Endothelial cell of umbilical vein (primary cell): ENCODE results near the gene ENGASE. TPM values are rescaled to one million over a fixed set of nuclear protein-coding genes. Genes with fewer than 3 reads are reported as not detected.

ENCODE experiments used
- BruUV-seq: library from RNA; stranded (reverse); fragments of 400-500 nt; replicated peaks from 2 replicates; lab custom pipeline; 2021; lab: Mats Ljungman, UMichigan
- CTCF ChIA-PET: fragments of 300-600, 350-600 bp; sonication (Branson Sonifier 250); formaldehyde crosslinking; loops from one replicate; lab custom pipeline; 2021; ENCODE audit warnings: antibody characterized with exemption, inconsistent platforms; lab: Charles Lee
- POLR2A ChIA-PET: fragments of 300-600, 350-600 bp; sonication (Branson Sonifier 250); formaldehyde crosslinking; loops from one replicate; lab custom pipeline; 2021; ENCODE audit warnings: antibody characterized with exemption, inconsistent platforms; lab: Charles Lee
- DNase-seq: peaks from one replicate; pipeline ENCODE4 v3.0.0-alpha.2; 2011; ENCODE audit warnings: low read depth, low spot score
- FAIRE-seq: peaks from 2 replicates; lab custom pipeline; 2011; peaks lifted over from hg19 to GRCh38; lab: Jason Lieb, UNC
- H2AFZ ChIP-seq: 2 replicates; pipeline ENCODE4 v1.6.0; 2012; ENCODE audit warnings: low read depth, low read length, control low read depth, inconsistent platforms
- H3K27ac ChIP-seq: 2 replicates; pipeline ENCODE4 v1.5.1; 2011; ENCODE audit warnings: low read depth, mild to moderate bottlenecking, control low read depth, low read length, moderate library complexity; ENCODE audit not compliant: insufficient read depth
- H3K27me3 ChIP-seq, 2 experiments: 2 replicates each; pipeline versions ENCODE4 v1.6.0 to v1.6.1; 2011; ENCODE audit warnings: low read length in 2 of 2, mixed read lengths in 1 of 2; ENCODE audit not compliant: control insufficient read depth in 2 of 2, insufficient read depth in 2 of 2
- H3K36me3 ChIP-seq, 2 experiments: 2 replicates in 1 of 2; 3 replicates in 1 of 2; pipeline ENCODE4 v1.5.1; 2011; ENCODE audit warnings: low read length in 2 of 2, mild to moderate bottlenecking in 1 of 2, moderate library complexity in 1 of 2; ENCODE audit not compliant: control insufficient read depth in 2 of 2, insufficient read depth in 2 of 2; ENCODE audit errors: extremely low read depth in 1 of 2
- H3K4me1 ChIP-seq: 3 replicates; pipeline ENCODE4 v1.5.1; 2011; ENCODE audit warnings: mild to moderate bottlenecking, low read length; ENCODE audit not compliant: control insufficient read depth, insufficient read depth; ENCODE audit errors: extremely low read depth
- H3K4me2 ChIP-seq: 2 replicates; pipeline ENCODE4 v1.6.1; 2011; ENCODE audit warnings: low read length, control low read depth, mixed read lengths; ENCODE audit not compliant: insufficient read depth
- H3K4me3 ChIP-seq, 3 experiments: fragments of 200-600 bp in 1 of 3; sonication (generic), shearing (Covaris generic) in 1 of 3; replicated peaks in 1 of 3; 2 replicates each; pipeline ENCODE4 v1.5.1; 2011 to 2016; ENCODE audit warnings: control low read depth in 3 of 3, low read length in 3 of 3, mild to moderate bottlenecking in 2 of 3, inconsistent platforms in 1 of 3, low read depth in 1 of 3, moderate library complexity in 1 of 3; ENCODE audit not compliant: insufficient read depth in 1 of 3
- H3K79me2 ChIP-seq: 2 replicates; pipeline ENCODE4 v1.6.0; 2012; ENCODE audit warnings: low read length, inconsistent platforms; ENCODE audit not compliant: control insufficient read depth, insufficient read depth
- H3K9ac ChIP-seq: replicated peaks from 2 replicates; pipeline ENCODE3; 2011; ENCODE audit warnings: low read length, control low read depth; ENCODE audit not compliant: insufficient read depth; ENCODE audit errors: extremely low read depth
- H3K9me1 ChIP-seq: replicated peaks from 3 replicates; pipeline ENCODE4 v1.6.0; 2011; ENCODE audit warnings: mild to moderate bottlenecking, low read length; ENCODE audit not compliant: control insufficient read depth, insufficient read depth; ENCODE audit errors: extremely low read depth
- H3K9me3 ChIP-seq: replicated peaks from 2 replicates; pipeline ENCODE4 v1.5.1; 2012; ENCODE audit warnings: low read length, inconsistent platforms; ENCODE audit not compliant: control insufficient read depth, insufficient read depth
- H4K20me1 ChIP-seq: replicated peaks from 2 replicates; pipeline ENCODE3; 2011; ENCODE audit warnings: mild to moderate bottlenecking, low read length; ENCODE audit not compliant: control insufficient read depth, insufficient read depth; ENCODE audit errors: extremely low read depth
- EZH2 ChIP-seq: IDR thresholded peaks from 2 replicates; pipeline ENCODE4 v1.6.1; 2012; ENCODE audit warnings: borderline replicate concordance, low read depth, mild to moderate bottlenecking, moderate library complexity, low read length, inconsistent platforms; ENCODE audit not compliant: severe bottlenecking
- FOS ChIP-seq: IDR thresholded peaks from 2 replicates; pipeline ENCODE4 v1.6.1; 2011; ENCODE audit warnings: mild to moderate bottlenecking, low read length, moderate library complexity, borderline replicate concordance; ENCODE audit not compliant: insufficient read depth
- GATA2 ChIP-seq: IDR thresholded peaks from 2 replicates; pipeline ENCODE4 v1.7.0; 2011; ENCODE audit warnings: low read depth, mild to moderate bottlenecking, moderate library complexity, mixed read lengths, low read length; ENCODE audit not compliant: insufficient read length, insufficient read depth
- JUN ChIP-seq: IDR thresholded peaks from 2 replicates; pipeline ENCODE4 v1.6.1; 2011; ENCODE audit warnings: borderline replicate concordance, low read depth; ENCODE audit not compliant: insufficient read length, insufficient read depth
- MYC ChIP-seq: IDR thresholded peaks from one replicate; pipeline ENCODE4 v1.6.1; 2011; ENCODE audit warnings: mild to moderate bottlenecking, low read depth, low read length
- POLR2A ChIP-seq: IDR thresholded peaks from 2 replicates; pipeline ENCODE4 v1.6.1; 2012; ENCODE audit warnings: low read depth, mild to moderate bottlenecking, control low read depth, low read length
- POLR2AphosphoS5 ChIP-seq: IDR thresholded peaks from 2 replicates; pipeline ENCODE4 v1.6.1; 2012; ENCODE audit warnings: low read depth, mild to moderate bottlenecking, control low read depth, low read length, moderate library complexity; ENCODE audit not compliant: insufficient read depth
- dilution Hi-C: fragments of 300-500 bp; cut with MboI; formaldehyde crosslinking; loops from one replicate; pipeline ENCODE4 v1.15.0; 2019; ENCODE audit warnings: low sequenced_read_pairs; ENCODE audit not compliant: extremely low pct_ligation_motif_present
- intact Hi-C: fragments of 100-400 bp; cut with micrococcal nuclease; formaldehyde crosslinking; loops from one replicate; pipeline ENCODE4 v1.10.0; 2022
- polyA plus RNA-seq, 4 experiments: library from polyadenylated mRNA; depleted of rRNA in 3 of 4; stranded (reverse) in 3 of 4; unstranded in 1 of 4; fragments of >200 nt; gene quantifications; 2 replicates each; pipeline versions ENCODE4 v1.2.1 to v1.2.3, GENCODE V29; 2011 to 2012; ENCODE audit warnings: missing spikeins in 1 of 4
- total RNA-seq: library from RNA; stranded (reverse); gene quantifications from 2 replicates; pipeline ENCODE4 v1.2.3, GENCODE V29; 2021
- TF ChIP-seq, protein P1 (sequence below): IDR thresholded peaks from 2 replicates; pipeline ENCODE4 v1.6.1; 2011; ENCODE audit not compliant: insufficient read depth, insufficient read length
- TF ChIP-seq, protein P2 (sequence below), 2 donors: IDR thresholded peaks; 1 replicate in 1 of 2; 2 replicates in 1 of 2; pipeline ENCODE4 v1.5.1; 2011; ENCODE audit warnings: low read length in 2 of 2, mild to moderate bottlenecking in 2 of 2, moderate library complexity in 2 of 2, control low read depth in 1 of 2, inconsistent platforms in 1 of 2, low read depth in 1 of 2; ENCODE audit not compliant: insufficient read depth in 1 of 2; ENCODE audit errors: extremely low read depth in 1 of 2

The ENGASE gene
- total and polyA plus RNA-seq, 2 donors (not counting 3 experiments of a cell fraction or from before 2014, with no cell fraction given): 13.7 to 20.8 TPM

DNA sequence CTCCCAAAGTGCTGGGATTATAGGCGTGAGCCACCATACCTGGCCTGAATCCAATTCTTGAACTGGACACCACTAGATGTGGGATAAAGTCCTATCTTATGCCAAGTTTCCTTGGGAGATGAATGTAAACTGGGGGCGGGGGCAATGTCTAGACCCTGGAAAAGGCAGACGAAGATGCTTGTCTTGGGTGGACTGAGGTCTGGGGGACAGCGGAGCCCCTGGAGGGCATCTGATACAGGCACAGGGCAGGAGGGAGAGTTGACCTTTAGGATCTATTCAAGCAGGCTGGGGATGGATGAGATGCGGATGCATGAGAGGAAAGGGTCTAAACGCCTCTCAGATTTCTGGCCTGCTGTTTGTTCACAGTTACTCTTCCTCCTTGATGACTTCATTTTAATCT is 38.9 kb upstream of the ENGASE start:
- Histone ChIP-seq H3K4me3 (no peak overlapping the region), H3K9me3 (no peaks in the 10 kb centered on the region), H4K20me1 (no peaks in the 10 kb centered on the region), H3K9me1 (no peaks in the 10 kb centered on the region), H3K4me2 (no peak overlapping the region), H2AFZ (no peak overlapping the region), H3K27ac (no peak overlapping the region), H3K79me2 (no peaks in the 10 kb centered on the region), H3K36me3 (no peaks in the 10 kb centered on the region), H3K4me1 (peaks cover 10% of the 10 kb centered on the region), H3K27me3 (peaks cover 0 to 6% of the 10 kb centered on the region in 2 experiments), H3K9ac (no peak overlapping the region)
- FAIRE-seq (no peak), DNase-seq (no peak)
- no TSS peak for BruUV-seq
- no peak for TF ChIP-seq JUN
- no peak for TF ChIP-seq POLR2A
- TF ChIP-seq EZH2: no peak
- TF ChIP-seq POLR2AphosphoS5: no peak
- no peak for TF ChIP-seq MYC
- TF ChIP-seq, protein P1, sequence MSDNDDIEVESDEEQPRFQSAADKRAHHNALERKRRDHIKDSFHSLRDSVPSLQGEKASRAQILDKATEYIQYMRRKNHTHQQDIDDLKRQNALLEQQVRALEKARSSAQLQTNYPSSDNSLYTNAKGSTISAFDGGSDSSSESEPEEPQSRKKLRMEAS: no peak
- TF ChIP-seq GATA2: no peak
- TF ChIP-seq, protein P2, sequence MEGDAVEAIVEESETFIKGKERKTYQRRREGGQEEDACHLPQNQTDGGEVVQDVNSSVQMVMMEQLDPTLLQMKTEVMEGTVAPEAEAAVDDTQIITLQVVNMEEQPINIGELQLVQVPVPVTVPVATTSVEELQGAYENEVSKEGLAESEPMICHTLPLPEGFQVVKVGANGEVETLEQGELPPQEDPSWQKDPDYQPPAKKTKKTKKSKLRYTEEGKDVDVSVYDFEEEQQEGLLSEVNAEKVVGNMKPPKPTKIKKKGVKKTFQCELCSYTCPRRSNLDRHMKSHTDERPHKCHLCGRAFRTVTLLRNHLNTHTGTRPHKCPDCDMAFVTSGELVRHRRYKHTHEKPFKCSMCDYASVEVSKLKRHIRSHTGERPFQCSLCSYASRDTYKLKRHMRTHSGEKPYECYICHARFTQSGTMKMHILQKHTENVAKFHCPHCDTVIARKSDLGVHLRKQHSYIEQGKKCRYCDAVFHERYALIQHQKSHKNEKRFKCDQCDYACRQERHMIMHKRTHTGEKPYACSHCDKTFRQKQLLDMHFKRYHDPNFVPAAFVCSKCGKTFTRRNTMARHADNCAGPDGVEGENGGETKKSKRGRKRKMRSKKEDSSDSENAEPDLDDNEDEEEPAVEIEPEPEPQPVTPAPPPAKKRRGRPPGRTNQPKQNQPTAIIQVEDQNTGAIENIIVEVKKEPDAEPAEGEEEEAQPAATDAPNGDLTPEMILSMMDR (IDR thresholded peaks at IDR 0.05; ENCODE audit: extremely low read depth in 1 of 2, insufficient read depth in 1 of 2, low read depth in 1 of 2, low read length in 2 of 2): no peak
- no peak for TF ChIP-seq FOS
- dilution Hi-C loops (no loop called here), intact Hi-C loops (loop anchor here (1.0 kb wide), 1 partner anchor 7 kb away; no protein-coding TSS in a partner anchor)
- ChIA-PET CTCF (interaction anchor here (1.0 to 8.6 kb wide), 6 partner anchors 7 to 365 kb away, joined by 3 to 91 read pairs (median 16); no protein-coding TSS in a partner anchor), POLR2A (no interaction called here)
